HG03280 (cell line): ENCODE data around the gene STIM2.
"Not testable (repeated sequence)": the region's sequence is repeated elsewhere in the genome, so short reads cannot be mapped to it uniquely, and the experiment has no call there.

ENCODE experiments used
- ATAC-seq: cut with Tn5 transposase; IDR thresholded peaks from one replicate; pipeline ENCODE4 v1.9.1; 2021; ENCODE audit warnings: mild to moderate bottlenecking, moderate library complexity; ENCODE audit not compliant: unreplicated experiment

STIM2 gene

DNA sequence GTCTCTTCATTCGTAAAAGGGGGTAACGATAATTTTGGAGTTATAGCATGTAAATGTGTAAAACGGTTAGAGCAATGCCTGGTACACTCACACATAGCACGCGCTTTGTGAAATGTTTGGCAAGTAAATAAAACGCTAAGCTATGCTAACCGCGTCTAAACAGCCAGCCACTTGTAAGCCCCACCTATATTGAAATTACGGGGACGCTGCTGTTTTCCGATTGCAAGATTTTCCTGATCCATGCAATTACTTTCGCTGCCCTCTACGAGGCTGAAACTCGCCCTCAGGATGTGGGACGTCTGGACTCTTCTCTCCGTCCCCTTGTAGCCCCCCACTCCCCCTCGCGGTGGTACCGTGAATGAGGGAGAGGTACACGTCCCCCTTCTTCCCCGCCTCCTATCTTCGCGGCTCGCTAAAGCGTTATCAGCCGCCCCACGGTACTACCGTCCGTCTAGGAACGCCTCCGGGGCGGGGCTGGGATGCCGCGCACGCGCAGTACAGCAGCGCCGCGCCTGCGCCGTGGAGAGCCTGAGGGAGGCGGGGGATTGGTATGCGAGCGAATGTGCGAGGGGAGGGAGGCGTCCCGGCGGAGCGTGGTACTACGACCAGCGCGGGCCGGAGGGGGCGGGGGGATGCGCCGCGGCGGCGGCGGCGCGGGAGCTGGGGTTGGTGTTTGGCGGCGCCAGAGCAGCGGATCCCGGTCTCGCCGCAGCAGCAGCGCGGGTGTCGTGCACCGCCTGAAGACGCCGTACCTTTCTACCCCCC lies at the start of gene STIM2:
TSS of gene STIM2 (plus strand) at position 685 of the 765 bp plus-strand sequence.
- ATAC-seq = peak; percentile 60

DNA sequence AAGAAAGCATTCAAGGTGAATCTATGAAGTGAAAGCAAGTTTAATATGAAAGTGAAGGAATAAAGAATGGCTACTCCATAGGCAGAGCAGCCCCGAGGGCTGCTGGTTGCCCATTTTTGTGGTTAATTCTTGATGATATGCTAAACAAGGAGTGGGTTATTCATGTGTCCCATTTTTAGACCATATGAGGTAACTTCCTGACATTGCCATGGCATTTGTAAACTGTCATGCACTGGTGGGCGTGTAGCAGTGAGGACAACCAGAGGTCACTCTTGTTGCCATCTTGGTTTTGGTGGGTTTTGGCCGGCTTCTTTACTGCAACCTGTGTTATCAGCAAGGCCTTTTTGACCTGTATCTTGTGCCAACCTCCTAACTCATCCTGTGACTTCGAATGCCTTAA lies 49.1 kb upstream of the STIM2 start:
- not testable (repeated sequence) for ATAC-seq

DNA sequence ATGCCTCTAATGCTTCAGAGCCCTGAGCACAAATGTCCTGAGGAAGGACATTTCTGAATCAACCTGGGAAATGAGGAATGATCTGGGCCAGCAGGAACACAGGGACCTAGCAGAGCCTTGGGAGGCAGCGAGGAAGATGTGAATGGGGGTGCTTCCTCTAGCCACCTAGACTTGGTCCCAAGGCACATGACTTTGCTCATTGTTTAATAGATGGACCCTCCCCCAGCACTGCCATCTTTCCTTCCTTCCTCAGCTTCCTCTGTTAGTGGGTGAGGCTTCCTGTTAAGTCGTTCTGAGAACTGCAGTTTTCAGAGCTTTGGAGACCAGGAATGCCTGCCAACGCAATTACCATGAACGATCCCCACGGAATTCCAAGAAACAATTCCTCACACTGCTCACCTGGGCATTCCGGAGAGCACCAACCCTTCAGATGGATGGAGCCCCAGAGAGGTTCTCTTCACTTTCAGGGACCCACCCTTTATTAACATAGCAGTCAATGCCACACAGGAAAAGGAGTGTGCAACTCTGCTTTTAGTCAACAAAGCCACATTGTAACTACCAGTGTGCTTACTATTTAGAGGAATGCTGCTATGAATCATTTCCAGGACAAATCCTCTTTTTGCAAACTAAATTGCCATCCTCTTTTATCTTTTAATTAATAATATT lies 48.5 kb upstream of the STIM2 start:
- ATAC-seq = no peak

DNA sequence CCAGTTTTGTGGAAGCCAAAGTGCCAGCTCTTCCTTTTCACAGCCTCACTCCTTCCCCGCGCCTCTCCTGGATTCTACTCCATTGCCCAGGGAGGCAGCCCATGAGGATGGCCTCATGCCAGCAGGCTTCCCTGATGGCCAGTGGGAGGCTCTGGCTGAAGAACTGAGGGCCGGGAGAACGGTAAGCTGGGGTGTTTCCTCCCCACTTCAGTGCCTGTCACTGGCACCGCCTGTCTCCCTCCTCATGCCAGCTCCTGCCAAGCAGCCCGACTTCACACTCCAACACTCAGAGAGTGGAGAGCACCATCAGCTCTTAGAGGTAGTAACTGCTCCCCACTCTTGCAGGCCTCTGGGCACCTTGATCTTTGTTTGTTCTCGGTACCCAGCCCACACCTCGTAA lies 46.9 kb upstream of the STIM2 start:
- ATAC-seq = no peak

DNA sequence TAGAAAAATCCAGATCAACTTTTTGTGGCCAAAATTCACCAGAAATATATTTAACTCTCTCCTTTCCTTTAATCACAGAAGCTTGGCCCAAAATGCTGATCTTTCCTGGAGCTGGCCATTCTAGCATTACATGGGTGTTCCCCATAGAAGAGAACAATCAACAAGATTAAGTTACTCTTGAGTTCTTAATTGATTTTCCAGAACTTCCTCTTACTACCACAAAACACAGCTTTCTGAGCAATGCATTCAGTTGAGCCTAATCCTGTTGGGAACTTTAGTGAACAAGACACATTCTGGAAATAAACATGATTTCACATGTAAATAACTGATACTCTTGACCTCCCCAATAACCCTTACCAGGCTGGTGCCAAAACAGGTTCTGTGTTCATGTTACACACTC lies 45.4 kb upstream of the STIM2 start:
- ATAC-seq = no peak

DNA sequence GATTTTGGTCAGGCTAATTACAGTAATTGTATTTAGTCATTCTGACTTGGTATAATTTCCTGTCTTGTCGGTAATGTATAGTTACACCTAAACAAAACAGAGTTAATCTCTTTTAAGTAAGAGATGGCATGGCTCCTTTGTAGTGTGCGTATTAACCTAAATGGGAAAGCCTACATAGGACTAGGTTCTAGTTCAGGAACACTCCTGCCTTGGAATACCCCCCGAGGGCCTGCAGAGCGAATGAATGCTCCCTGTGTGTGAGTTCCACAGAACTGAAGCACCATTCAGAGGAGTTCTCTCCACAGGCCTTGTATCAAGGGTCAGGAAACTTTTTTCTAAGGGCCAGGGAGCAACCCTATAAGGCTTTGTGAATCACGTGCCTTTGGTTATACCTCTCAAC lies 44.9 kb upstream of the STIM2 start:
- no peak for ATAC-seq

DNA sequence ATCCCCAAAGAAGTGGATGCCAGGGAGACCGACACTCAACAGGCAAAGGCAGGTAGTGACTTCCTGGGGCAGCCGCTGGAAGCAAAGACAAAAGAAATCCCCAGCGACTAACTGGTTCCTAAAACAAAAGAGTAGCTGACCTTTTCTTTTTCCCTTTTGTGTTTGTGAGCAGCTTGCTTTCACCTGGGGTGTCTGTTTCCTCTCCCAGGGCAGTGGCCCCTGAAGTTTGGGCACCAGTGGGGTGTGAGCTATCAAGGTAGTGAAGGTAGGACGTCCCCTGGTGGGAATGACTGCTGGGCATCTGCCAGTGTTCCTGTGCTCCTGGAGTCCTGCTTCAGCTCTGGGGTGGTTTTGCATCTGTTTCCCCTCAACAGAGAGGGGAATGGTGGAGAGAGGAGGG lies 41.6 kb upstream of the STIM2 start:
- no peak for ATAC-seq

DNA sequence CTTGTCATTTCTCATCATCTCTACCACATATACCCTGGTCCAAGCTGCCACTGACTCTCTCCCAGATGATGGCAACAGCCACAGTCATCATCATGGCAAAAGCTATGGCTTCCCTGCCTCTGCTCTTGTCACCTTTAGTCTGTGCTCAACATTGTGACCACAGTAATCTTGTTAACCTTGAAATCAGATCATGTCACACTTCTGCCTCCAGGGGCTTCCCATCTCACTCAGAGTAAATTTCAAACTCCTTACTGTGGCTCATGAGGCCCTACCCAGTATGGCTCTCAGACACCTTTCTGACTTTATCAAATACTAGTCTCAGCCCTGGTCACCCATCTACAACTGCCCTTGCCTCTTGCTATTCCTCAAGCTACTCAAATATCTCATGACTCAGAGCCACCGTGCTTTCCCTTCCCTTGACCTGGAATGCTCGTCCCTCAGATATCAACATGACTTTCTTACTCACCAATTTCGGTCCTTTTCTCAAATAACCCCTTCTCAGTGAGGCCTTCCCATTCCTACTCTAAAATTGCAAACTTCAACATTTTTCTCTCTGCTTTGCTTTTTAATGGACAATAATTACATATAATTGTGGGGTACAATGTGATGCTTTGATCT lies 41.1 kb upstream of the STIM2 start:
- no peak for ATAC-seq

DNA sequence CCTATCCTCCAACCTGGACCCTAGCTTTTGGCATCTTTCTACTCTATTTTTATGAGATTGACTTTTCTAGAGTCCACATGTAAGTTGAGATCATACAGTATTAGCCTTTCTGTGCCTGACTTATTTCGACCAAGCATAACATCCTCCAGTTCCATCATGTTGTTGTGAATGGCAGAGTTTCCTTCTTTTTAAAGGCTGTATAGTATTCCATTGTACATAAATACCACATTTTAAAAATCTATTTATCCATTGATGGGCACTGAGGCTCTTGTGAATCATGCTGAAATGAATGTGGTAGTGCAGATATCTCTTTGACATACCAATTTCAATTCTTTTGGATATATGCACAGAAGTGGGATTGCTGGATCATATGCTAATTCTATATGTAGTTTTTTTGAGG lies 40.3 kb upstream of the STIM2 start:
- ATAC-seq = no peak

DNA sequence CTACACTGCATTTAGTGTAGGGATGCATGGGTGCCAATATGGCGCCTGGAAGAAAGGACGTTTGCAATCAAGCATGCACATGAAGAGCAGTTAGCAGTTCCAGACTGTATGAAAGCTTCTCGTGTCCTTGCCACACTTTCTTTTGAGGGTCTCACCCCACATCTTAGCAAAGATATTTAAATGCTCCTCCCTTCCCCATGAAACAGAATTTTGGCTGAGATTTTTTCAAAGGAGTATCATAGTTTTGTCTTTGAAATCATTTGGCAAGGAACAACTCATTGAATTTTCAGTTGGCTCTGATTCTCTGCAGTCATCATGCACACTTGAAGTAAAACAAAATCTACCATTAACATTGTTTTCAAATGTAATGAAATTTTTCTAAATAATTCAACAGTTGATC lies 39.6 kb upstream of the STIM2 start:
- no peak for ATAC-seq

DNA sequence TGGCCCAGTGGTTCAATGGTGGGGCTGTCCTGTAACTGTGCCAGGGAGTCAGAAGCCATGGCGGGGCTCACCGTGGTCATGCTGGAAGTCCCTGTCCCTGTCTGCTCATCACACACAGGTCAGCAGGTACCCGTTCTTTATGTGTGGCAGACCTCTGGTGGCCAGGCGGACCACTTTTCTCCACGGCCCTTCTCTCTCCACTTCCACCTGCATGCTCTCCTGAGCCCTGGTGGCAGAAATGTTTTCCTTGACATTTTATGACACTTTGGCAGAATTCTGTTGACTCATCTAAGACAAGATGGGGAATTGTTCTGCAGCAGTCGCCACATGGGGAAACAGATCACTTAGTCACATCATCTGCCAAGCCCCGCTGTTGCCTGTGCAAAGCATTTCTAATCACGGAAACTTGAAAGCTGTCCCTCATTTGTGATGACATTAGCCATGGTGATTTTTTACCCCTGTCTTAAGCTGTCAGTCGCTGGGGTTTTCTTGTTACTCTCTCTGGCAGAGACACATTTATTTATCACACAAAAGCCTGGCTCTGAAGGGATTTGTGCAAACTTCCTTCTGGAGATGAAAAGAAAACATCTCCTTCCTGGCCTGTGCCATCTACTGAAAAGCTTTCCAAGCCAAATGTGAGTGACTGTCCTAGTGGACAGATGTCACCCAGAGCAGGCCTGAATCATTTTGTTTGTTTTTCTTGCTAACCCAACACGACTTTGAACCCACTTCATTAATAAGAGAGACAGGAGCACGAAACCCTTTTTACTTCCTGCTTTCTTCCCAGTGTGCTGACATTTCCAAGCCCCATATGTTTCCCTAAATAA lies 38.8 kb upstream of the STIM2 start:
- no peak for ATAC-seq

DNA sequence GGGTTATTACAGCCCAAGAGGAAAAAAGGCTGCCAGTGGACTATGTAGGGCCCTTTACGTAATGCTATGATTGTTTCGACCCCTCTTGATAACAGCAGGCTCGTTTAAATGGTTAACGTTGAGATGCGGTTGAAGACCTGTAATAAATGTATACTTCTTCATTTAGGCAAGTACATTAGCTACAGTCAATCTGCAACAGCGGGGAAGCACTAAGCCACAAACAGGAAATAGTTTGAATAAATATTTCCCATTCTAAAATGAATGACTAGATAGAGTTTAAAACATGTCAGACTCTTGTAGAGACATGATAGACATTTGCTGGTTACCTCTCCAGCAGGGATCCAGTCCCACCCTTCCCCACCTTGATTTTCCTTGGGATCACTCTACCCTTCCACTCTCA lies 38.1 kb upstream of the STIM2 start:
- peak; percentile 37 for ATAC-seq

DNA sequence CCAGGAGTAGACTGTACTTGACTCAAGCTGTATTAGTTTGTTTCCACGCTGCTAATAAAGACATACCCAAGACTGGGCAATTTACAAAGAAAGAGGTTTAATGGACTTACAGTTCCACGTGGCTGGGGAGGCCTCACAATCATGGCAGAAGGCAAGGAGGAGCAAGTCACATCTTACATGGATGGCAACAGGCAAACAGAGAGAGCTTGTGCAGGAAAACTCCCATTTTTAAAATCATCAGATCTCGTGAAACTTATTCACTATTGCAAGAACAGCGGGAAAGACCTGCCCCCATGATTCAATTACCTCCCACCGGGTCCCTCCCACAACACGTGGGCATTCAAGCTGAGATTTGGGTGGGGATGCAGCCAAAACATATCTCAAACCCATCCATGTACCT lies 37.7 kb upstream of the STIM2 start:
- ATAC-seq = not testable (repeated sequence)

DNA sequence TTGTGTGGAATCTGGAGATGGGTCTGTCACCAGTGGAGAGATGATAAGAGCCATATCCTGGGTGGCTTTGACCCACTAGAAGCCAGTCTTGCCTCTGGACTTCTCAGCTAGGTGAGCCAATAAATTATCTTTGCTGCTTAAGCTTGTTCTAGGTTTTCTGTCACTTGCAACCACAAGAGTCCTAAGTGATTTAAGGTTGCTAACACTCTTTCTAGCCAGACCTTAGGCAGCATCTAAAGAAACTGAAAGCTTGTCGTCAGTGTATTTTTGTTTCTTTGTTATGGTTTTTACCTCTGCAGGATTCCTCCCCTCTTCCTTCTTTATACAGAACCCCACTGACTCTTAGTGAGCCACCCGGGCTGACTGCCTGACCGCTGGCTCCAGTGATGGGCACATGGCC lies 37.1 kb upstream of the STIM2 start:
- ATAC-seq = no peak

DNA sequence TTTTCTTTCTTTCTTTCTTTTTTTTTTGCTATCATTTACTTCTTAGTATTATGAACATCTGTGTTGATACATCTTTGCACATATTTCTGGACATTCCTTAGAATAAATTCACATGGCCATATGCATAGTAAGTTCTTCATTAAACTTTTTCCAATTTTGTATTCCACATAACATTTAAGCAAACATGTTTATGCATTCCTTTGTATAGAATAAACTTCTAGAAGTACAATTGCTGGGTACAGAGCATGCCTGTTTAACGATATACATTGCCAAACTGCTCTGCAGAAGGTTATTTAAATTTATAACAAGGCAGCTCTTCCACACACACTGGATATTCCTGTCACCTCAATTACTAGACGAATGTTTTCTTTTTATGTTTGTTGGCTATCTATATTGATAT lies 36.0 kb upstream of the STIM2 start:
- ATAC-seq = no peak

DNA sequence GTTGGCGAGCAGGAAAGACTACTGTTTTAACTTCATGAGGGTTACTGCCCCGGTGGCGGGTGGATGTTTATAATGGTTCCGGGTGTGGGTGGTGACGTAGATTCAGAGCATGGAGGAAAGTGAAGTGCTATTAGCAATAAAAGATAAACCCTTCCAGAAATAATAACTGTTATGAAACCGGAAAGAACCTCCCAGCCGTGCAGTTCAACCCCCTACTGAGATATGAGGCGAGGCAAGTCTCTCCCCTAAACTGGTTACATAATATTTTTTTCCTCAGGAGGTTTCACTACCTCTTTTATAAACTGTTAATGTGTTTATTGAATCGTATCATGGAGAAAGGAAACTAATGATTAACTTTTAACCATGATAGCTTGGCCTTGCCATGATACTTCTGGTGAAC lies 33.9 kb upstream of the STIM2 start:
- peak; percentile 82 for ATAC-seq

DNA sequence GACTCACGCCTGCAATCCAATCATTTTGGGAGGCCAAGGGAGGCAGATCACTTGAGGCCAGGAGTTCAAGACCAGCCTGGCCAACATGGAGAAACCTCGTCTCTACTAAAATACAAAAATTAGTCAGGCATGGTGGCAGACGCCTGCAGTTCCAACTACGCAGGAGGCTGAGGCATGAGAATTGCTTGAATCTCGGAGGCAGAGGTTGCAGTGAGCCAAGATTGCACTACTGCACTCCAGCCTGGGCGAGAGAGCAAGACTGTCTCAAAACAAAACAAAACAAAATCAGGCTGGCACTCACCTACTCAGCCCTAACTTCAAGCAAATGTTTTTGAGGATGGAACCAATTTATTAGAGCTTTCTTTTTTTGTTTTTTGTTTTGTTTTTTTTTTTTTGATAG lies 33.3 kb upstream of the STIM2 start:
- not testable (repeated sequence) for ATAC-seq

DNA sequence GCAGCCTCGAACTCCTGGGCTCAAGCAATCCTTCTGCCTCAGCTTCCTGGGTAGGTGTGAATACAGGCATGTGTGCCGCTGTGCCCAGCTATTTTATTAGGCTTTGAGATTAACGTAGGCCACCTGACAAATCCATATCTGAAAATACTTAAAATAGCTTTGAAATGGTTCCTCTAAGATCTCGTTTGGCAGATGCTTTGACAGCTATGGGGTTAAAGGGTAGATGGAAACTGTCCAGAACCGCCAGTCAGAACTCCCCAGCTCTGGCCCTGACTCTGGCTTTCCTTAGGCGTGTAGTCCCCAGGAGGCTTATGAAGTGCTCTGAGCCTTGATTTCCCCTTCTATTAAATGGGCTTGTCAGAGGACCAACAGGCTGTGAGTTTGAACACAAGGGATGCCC lies 32.8 kb upstream of the STIM2 start:
- ATAC-seq = no peak

DNA sequence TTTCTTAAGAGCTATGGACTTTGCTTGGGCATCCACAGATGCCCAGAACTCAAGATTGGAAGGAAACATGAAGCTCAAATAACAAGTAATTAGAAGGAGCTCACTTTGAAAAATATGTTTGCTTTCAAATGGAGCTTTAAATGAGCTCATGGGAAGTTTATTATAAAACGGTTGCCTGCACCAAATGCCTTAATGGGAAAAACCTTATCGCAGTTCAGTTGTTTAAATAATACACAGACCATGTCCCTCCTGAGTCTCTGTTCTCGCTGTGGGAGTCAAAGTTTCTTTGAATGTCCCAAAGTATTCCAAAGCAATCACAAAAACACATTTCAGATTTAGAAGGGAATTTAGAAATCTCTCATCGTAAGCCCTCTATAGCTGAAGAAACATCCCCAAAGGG lies 31.6 kb upstream of the STIM2 start:
- ATAC-seq = no peak

DNA sequence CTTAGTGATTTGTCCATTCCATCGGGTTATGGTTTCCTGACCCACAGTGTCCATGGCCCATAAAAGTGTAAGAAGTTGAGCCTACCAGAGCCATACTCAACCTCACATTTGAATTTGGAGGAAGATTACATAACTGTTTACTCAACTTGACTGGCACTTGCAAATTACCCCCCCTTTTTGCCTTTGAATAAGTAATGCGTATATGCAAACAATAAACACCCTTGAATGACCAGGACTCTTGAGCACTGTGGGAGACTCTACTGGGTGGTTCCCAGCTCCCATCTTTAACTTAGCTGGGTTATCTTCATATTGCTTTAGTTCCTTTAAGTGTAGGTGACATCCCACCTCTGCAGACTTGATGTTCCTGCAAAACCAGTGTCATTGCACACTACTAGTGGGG lies 30.6 kb upstream of the STIM2 start:
- ATAC-seq = no peak

DNA sequence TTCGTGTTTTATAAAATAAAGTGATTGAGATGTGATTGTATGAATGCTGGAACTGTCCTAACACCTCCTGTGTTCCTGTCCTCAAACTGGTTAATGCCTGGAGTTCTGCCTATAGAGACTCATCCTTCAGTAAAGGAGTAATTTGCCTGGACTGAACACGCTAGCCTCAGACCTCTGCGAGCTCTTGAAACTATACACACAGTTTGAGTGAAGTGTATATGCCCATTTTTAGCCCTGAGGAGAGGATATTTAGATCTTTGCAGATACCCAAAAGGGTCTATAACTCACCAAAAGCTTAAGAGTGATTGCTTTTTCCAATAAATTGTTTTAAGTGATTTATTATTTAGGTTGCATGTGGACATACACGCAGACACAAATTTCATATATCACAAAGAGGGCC lies 29.9 kb upstream of the STIM2 start:
- ATAC-seq = no peak
